K562 (cell line): Measurements from ENCODE around the gene PPP1R14D.

ENCODE experiments used
- CTCF ChIP-seq, 3 experiments: IDR thresholded peaks in 2 of 3; conservative IDR thresholded peaks in 1 of 3; 2 replicates each; pipeline ENCODE4 v1.5.1; 2011 to 2012; ENCODE audit warnings: low read length in 3 of 3, mild to moderate bottlenecking in 3 of 3, control low read depth in 2 of 3, improper control_type of control experiment in 1 of 3, inconsistent platforms in 1 of 3, low read depth in 1 of 3, mixed read lengths in 1 of 3, moderate library complexity in 1 of 3; ENCODE audit not compliant: insufficient read depth in 2 of 3
- ZNF830 ChIP-seq: fragments of 250-450 bp; sonication (Bioruptor Pico); IDR thresholded peaks from 2 replicates; pipeline ENCODE4 v1.5.0; 2021; ENCODE audit warnings: mild to moderate bottlenecking

GRCh38 chr15:40796512-40796911, 32.0 kb downstream of the PPP1R14D start:
- TF ChIP-seq CTCF (IDR thresholded peaks at IDR 0.05 in 2 of 3, conservative IDR thresholded peaks at IDR 0.05 in 1 of 3; ENCODE audit: insufficient read depth in 2 of 3, low read depth in 1 of 3, low read length in 3 of 3) (no peak), ZNF830 (no peak)
